Measurements from ENCODE around the gene KRTAP12-3. TPM values are rescaled to one million over a fixed set of nuclear protein-coding genes. Genes with fewer than 3 reads are reported as not detected.
"Not testable (repeated sequence)": the region's sequence is repeated elsewhere in the genome, so short reads cannot be mapped to it uniquely, and the experiment has no call there.

KRTAP12-3 gene
- total RNA-seq, 2 donors from 2014 or later, result not detected

GRCh38 chr21:44617071-44617501 lies 40.6 kb upstream of the KRTAP12-3 start:
- no peak for ATAC-seq
- no peak for DNase-seq (ENCODE audit: low spot score)
- Mint-ChIP-seq H3K9me3 (peaks cover 14% of the 10 kb centered on the region), H3K27me3 (peaks cover 0 to 2% of the 10 kb centered on the region in 2 donors), H3K4me1 (ENCODE audit: low read depth in 2 of 2) (peaks cover 17 to 33% of the 10 kb centered on the region in 2 donors), H3K36me3 (peaks cover 21% of the 10 kb centered on the region), H3K27ac (peak overlapping the region in 1 of 2 donors; percentile 91), H3K4me3 (no peak overlapping the region)

DNA sequence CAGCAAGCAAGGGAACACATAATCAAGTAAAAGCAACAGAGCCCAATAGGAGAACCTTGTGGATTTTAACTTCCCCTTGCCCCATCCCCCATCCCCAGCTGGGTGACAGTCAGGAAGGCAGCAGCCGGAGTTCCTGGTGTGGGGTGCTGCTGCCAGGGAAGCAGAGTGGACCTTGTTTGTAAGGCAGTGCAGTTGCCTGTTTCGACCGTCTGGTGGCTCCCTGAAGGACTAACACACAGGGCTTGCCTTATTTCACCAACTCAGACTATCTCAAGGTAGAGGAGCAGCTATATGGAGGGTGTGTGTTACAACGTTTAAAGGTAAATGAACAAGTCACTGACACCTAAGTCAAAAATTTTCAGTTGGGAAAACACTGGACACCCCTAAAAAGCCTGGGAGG lies 39.2 kb upstream of the KRTAP12-3 start:
- Mint-ChIP-seq H3K9me3 (peaks cover 22% of the 10 kb centered on the region), H3K27ac (peak overlapping the region; percentile 68 to 91), H3K27me3 (no peaks in the 10 kb centered on the region), H3K4me3 (peak overlapping the region; percentile 67), H3K4me1 (ENCODE audit: low read depth in 2 of 2) (peaks cover 17 to 29% of the 10 kb centered on the region in 2 donors), H3K36me3 (peaks cover 33% of the 10 kb centered on the region)
- no peak for DNase-seq (ENCODE audit: low spot score)
- no peak for ATAC-seq

DNA sequence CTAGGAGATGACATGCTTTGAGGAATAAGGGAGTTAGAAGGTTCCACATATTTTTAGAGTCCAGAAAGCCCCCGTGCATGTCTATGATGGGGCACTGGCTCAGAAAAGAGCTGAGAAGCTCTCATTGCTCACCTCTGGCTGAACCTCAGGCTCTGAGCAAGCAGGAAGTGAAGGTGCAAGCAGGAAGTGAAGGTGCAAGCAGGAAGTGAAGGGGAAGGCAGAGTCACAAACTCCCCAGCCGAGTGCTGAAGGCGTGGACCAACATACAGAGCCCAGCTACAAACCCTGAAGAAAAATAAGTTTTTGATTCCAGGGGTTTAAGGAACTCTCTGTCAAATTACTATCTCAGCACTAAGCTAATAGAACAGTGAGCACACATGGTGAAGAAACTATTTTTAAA lies 38.8 kb upstream of the KRTAP12-3 start:
- Mint-ChIP-seq H3K27me3 (no peaks in the 10 kb centered on the region), H3K36me3 (peaks cover 37% of the 10 kb centered on the region), H3K27ac (peak overlapping the region; percentile 68 to 91), H3K4me3 (peak overlapping the region; percentile 67), H3K4me1 (ENCODE audit: low read depth in 2 of 2) (peaks cover 17 to 29% of the 10 kb centered on the region in 2 donors), H3K9me3 (peaks cover 26% of the 10 kb centered on the region)
- DNase-seq (ENCODE audit: low spot score), result peak; percentile 71
- ATAC-seq, result peak; percentile 91 to 92

- H3K27ac Mint-ChIP-seq, result peak overlapping the region; percentile 68 to 91
- no peak overlapping the region for H3K4me3 Mint-ChIP-seq
- H3K4me1 Mint-ChIP-seq (ENCODE audit: low read depth in 2 of 2), result peaks cover 17 to 29% of the 10 kb centered on the region in 2 donors
- no peaks in the 10 kb centered on the region for H3K27me3 Mint-ChIP-seq
- peaks cover 47% of the 10 kb centered on the region for H3K36me3 Mint-ChIP-seq
- H3K9me3 Mint-ChIP-seq, result peaks cover 34% of the 10 kb centered on the region
- ATAC-seq (no peak), DNase-seq (ENCODE audit: low spot score) (no peak)
Measured at GRCh38 chr21:44619886-44620285, 37.8 kb upstream of the KRTAP12-3 start.

DNA sequence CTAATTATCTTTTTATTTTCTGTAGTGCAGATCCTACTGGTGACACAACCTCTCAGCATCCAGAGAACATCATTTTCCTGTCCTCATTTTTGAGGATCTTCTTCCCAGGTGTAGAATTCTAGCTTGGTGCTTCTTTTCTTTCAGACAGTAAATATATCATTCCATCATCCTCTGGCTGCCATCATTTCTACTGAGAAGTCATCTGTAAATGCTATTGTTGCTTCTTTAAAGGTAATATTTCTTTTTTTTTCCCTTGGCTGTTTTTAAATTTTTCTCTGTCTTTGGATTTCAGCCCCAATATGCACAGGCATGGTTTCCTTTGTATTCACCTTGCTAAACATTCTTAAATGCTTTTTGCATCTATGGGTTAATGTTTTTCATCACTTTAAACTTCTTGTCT lies 34.2 kb upstream of the KRTAP12-3 start:
- Mint-ChIP-seq H3K36me3 (peaks cover 47% of the 10 kb centered on the region), H3K27me3 (no peaks in the 10 kb centered on the region), H3K4me1 (ENCODE audit: low read depth in 2 of 2) (peaks cover 24 to 29% of the 10 kb centered on the region in 2 donors), H3K27ac (no peak overlapping the region), H3K4me3 (no peak overlapping the region), H3K9me3 (peaks cover 34% of the 10 kb centered on the region)
- DNase-seq (ENCODE audit: low spot score), result no peak
- ATAC-seq, result no peak

- H3K27me3 Mint-ChIP-seq, result no peaks in the 10 kb centered on the region
- ATAC-seq, result no peak
- H3K9me3 Mint-ChIP-seq, result peaks cover 31% of the 10 kb centered on the region
Measured at GRCh38 chr21:44625756-44626155, 32.0 kb upstream of the KRTAP12-3 start.

DNA sequence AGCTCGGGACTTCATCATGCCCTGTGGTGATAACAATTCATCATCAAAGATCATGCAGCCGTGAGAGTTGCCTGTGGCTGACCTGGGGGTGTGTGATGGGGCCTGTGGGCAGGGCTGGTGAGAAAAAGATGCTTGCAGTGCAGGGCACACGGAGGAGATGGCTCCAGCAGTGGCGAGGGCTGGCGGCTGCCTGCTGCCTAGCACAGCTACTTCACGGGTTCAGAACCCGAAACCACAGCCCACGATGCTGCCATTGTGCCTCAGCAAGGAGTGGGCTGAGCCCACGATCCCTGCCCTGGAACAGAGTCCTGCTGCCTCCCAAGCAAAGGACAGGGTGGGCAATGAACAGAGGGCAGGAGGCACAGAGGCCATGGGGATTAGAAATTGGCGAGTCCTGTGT lies 31.5 kb upstream of the KRTAP12-3 start:
- Mint-ChIP-seq H3K4me3 (no peak overlapping the region), H3K4me1 (ENCODE audit: low read depth in 2 of 2) (peaks cover 24 to 30% of the 10 kb centered on the region in 2 donors), H3K27ac (no peak overlapping the region), H3K36me3 (peaks cover 42% of the 10 kb centered on the region), H3K27me3 (no peaks in the 10 kb centered on the region), H3K9me3 (peaks cover 35% of the 10 kb centered on the region)
- DNase-seq (ENCODE audit: low spot score), result no peak
- ATAC-seq, result peak; percentile 70 to 75

More at GRCh38 chr21:44625756-44626155, 32.0 kb upstream of the KRTAP12-3 start:
- no peak for DNase-seq (ENCODE audit: low spot score)
- Mint-ChIP-seq H3K36me3 (peaks cover 39% of the 10 kb centered on the region), H3K4me3 (no peak overlapping the region), H3K4me1 (ENCODE audit: low read depth in 2 of 2) (peaks cover 22 to 29% of the 10 kb centered on the region in 2 donors), H3K27ac (no peak overlapping the region)

DNA sequence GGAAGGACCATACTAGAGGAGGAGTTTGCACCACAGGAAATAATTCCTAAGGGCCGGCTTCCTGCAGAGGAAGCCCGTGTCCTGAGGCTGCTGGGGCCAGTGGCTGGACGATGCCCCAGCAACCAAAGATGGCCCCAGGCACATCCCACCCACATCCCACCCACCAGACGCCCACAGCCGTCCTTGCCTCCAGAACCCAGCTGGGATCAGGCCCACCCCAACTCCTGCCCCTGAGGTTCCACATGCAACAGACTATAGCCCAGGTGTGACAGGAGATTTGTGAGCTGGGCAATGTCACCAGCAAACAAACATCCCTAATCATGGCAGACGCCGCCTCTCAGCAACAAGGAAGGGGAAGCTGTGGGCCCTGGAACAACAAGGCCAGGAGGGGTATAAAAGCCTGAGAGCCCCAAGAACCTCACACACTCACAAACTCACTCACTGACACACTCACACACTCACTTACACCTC lies 31.0 kb upstream of the KRTAP12-3 start, which contains the start of gene KRTAP10-9:
Gene KRTAP10-9, plus strand, starts transcription at position 421 of the 471 bp plus-strand sequence. CDS start 79 bp downstream, outside the sequence.
- Mint-ChIP-seq H3K27me3 (no peaks in the 10 kb centered on the region), H3K27ac (no peak within 1 kb of the TSS), H3K4me3 (peak within 1 kb of the TSS; percentile 25), H3K9me3 (peaks cover 39% of the 10 kb centered on the region), H3K4me1 (ENCODE audit: low read depth in 2 of 2) (peaks cover 24 to 30% of the 10 kb centered on the region in 2 donors), H3K36me3 (peaks cover 46% of the 10 kb centered on the region)
- DNase-seq (ENCODE audit: low spot score), result no peak
- no peak for ATAC-seq

- DNase-seq (ENCODE audit: low spot score); H3K27me3 Mint-ChIP-seq; H3K27ac Mint-ChIP-seq; ATAC-seq: not testable (repeated sequence)
- Mint-ChIP-seq H3K4me3 (peak overlapping the region; percentile 25), H3K4me1 (ENCODE audit: low read depth in 2 of 2) (peaks cover 24 to 30% of the 10 kb centered on the region in 2 donors), H3K9me3 (peaks cover 42% of the 10 kb centered on the region), H3K36me3 (peaks cover 50% of the 10 kb centered on the region)
Measured at GRCh38 chr21:44627181-44627822, 30.4 kb upstream of the KRTAP12-3 start.

GRCh38 chr21:44627831-44628233 lies 29.9 kb upstream of the KRTAP12-3 start:
- ATAC-seq; H3K27me3 Mint-ChIP-seq; H3K27ac Mint-ChIP-seq; DNase-seq (ENCODE audit: low spot score); H3K4me3 Mint-ChIP-seq: not testable (repeated sequence)
- peaks cover 46% of the 10 kb centered on the region for H3K36me3 Mint-ChIP-seq
- H3K9me3 Mint-ChIP-seq, result peaks cover 38% of the 10 kb centered on the region
- peaks cover 24 to 30% of the 10 kb centered on the region in 2 donors for H3K4me1 Mint-ChIP-seq (ENCODE audit: low read depth in 2 of 2)

DNA sequence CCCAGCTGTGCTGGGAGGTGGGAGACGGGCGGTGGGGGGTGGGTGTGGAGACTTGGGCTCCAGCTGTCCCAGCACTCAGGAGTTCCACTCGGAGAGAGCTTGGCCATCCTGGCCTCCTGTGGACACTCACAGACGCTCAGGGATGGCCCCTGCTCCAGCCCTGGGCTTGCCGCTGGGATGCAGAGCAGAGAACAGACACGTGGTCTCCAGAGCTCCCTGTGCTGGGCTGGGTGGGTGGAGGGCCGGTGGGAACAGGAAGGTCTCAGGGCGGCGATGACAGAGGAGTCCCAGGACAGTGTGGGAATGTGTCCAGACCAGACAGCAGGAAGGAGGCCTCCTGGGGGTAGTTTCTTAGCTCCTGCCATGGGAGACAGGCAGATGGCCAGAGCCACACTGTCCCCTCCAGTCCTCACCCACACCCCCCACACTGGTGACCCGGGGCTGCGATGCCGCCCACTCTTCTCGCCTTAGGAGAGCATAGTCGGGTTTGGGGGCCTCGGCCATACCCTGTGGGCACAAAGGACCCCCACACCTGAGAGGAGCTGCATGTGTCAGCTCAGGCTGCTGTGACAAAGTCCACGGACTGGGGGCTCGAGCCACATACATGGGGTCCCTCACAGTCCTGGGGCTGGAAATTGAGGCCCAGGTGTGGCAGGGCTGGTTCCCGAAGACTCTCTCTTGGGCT lies 28.9 kb upstream of the KRTAP12-3 start:
- ATAC-seq, result no peak
- no peak for DNase-seq (ENCODE audit: low spot score)
- H3K4me3 Mint-ChIP-seq, result no peak overlapping the region
- peaks cover 43% of the 10 kb centered on the region for H3K36me3 Mint-ChIP-seq
- H3K27me3 Mint-ChIP-seq, result no peaks in the 10 kb centered on the region
- H3K4me1 Mint-ChIP-seq (ENCODE audit: low read depth in 2 of 2), result peaks cover 24 to 30% of the 10 kb centered on the region in 2 donors
- peaks cover 37% of the 10 kb centered on the region for H3K9me3 Mint-ChIP-seq
- H3K27ac Mint-ChIP-seq, result no peak overlapping the region

GRCh38 chr21:44630440-44630839 lies 27.3 kb upstream of the KRTAP12-3 start:
- H3K27me3 Mint-ChIP-seq, result peaks cover 0 to 4% of the 10 kb centered on the region in 2 donors
- no peak for DNase-seq (ENCODE audit: low spot score)
- H3K4me1 Mint-ChIP-seq (ENCODE audit: low read depth in 2 of 2), result peaks cover 24 to 30% of the 10 kb centered on the region in 2 donors
- no peak for ATAC-seq
- peak overlapping the region; percentile 56 for H3K4me3 Mint-ChIP-seq
- peak overlapping the region; percentile 43 to 81 for H3K27ac Mint-ChIP-seq
- H3K36me3 Mint-ChIP-seq, result peaks cover 32% of the 10 kb centered on the region
- H3K9me3 Mint-ChIP-seq, result peaks cover 32% of the 10 kb centered on the region

- no peak for ATAC-seq
- H3K4me3 Mint-ChIP-seq, result no peak overlapping the region
- H3K36me3 Mint-ChIP-seq, result peaks cover 32% of the 10 kb centered on the region
Measured at GRCh38 chr21:44632067-44632466, 25.7 kb upstream of the KRTAP12-3 start.

More at GRCh38 chr21:44632067-44632466, 25.7 kb upstream of the KRTAP12-3 start:
- Mint-ChIP-seq H3K27ac (no peak overlapping the region), H3K4me1 (ENCODE audit: low read depth in 2 of 2) (peaks cover 17 to 22% of the 10 kb centered on the region in 2 donors), H3K9me3 (peaks cover 32% of the 10 kb centered on the region), H3K27me3 (peaks cover 0 to 6% of the 10 kb centered on the region in 2 donors)
- DNase-seq (ENCODE audit: low spot score), result no peak
